Lung microvascular endothelial cell (primary cell): ENCODE measurements around the gene IL2RG. TPM values are rescaled to one million over a fixed set of nuclear protein-coding genes. Genes with fewer than 3 reads are reported as not detected.

Experiments
- DNase-seq, 2 donors: peaks; one replicate each; pipeline versions ENCODE4 v3.0.0 to v3.0.0-alpha.2; 2010; ENCODE audit warnings: low read depth in 2 of 2
- total RNA-seq: library from RNA; depleted of rRNA; stranded (reverse); fragments of >200 nt; gene quantifications from 2 replicates; pipeline ENCODE4 v1.2.1, GENCODE V29; 2014

The IL2RG gene
- total RNA-seq, 1 donor from 2014 or later = not detected

DNA sequence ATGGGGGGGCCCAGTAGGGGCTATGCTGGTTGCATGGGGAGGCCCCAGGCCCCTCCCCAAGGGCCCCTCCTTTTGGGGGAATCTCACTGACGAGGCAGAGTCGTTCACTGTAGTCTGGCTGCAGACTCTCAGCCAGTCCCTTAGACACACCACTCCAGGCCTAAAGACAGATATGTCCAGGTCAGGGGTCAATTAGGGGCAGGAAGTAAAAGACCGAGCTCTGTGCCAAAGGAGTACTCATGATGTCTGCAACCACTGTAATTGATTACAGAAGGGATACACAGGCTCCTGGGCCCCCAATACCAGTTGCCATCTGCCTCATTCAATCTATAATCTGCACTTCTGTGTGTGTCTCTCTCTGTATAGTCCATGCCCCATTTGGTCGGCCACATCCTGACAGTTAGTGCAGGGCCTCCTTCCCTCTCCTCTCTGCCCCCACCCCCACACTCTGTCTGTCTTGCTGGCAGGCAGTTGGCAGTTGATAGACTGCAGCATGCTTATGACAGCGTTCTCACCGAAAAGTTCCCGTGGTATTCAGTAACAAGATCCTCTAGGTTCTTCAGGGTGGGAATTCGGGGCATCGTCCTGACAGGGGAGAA, 3.5 kb downstream of the IL2RG start:
- DNase-seq = no peak

DNA sequence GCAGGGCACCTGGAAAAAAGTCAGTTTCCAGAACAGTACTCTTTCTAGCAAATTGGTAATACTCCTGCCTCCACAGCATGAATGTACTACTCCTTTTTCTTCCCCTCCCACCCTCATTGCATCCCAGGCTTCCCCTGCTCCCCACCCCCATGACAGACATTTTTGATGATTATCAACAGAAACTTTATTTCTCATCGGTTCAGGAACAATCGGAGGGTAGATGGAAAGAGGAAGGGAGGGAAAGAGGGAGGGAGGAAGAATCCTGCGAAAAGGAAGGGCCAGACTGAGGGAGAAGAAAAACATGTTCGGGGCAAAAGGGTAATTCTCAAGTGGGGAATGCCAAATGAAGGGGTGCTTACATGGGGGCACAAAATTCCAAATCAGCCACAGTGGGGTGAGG, 4.1 kb downstream of the IL2RG start:
- DNase-seq = no peak

DNA sequence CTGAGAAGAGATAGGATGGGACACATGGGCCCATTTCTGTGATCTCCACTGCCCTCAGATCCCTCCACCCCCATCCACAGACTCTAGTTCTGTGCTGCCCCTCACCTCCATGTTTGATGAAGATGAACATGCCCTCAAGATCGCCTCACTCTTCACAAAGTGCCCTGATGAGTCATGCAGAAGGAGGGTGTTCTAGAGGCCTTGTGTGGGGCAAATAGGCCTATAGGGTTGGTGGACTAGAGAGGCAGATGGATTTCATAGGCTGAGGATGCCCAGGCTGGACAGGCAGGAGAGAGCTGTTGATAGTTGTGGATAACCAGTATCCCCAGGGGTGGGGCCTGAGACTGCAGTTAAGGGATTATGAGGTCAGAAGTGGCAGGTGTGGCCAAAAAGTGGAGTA, 5.0 kb downstream of the IL2RG start, which contains the start of gene CXorf65:
Gene CXorf65, minus strand, starts transcription at position 314 of the 400 bp plus-strand sequence. Its CDS starts 184 bp downstream, at position 130.
- no peak for DNase-seq

DNA sequence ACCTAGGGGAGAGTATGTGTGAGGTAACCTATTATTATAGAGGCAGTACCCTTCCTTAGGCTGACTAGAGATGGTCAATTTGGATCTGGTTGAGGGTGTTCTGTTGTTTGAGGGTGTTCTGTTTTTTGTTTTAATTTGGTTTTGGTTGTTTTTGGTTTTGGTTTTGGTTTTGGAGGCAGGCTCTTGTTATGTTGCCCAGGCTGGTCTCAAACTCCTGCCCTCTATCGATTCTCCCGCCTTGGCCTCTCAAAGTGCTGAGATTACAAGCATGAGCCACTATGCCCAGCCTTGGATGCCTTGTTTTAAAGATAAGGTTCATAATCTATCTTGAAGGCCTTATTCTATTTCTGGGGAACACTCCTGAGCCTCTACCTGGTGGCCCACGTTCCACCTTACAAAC, 5.7 kb downstream of the IL2RG start:
- no peak for DNase-seq

DNA sequence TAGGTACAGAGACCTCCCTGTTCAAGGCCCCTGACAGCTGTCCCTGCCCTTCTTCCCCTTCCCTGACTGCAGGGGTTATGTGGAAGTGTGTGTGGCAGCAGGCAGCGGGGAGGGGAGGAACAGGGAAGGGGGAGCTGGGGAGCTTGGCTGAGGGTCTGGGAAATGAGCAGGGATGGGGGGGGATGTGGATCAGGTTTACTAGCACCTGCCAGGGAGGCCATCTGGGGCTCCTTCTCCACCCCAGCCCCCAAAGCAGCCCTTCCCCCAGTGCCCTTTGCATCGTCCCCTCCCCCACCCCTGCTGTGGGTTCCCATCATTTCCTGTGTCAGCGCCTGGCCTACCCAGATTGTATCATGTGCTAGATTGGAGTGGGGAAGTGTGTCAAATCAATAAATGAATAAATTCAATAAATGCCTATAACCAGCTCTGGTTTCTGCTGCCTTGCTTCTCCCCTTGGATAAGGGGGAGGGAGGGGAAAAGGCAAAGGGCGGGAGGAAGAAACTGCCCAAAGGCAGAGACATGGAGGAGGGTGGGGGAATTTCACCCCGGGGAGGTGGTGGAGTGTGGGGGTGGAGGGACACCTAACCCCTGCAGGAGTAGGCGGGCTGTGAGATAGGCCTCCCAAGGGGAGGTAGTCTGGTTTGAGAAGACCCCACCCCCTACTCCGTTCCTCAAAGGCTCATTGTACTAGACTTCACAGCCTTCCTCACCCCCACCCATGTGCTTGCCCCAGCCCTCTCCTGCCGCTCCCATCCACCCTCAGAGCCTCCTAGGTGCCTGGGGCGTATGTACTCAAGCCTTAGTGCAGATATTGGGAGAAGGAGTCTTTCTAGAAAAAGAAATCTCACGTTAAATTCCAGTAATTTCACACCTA, 8.0 kb downstream of the IL2RG start:
- peak in 1 of 2 donors; percentile 11 for DNase-seq

DNA sequence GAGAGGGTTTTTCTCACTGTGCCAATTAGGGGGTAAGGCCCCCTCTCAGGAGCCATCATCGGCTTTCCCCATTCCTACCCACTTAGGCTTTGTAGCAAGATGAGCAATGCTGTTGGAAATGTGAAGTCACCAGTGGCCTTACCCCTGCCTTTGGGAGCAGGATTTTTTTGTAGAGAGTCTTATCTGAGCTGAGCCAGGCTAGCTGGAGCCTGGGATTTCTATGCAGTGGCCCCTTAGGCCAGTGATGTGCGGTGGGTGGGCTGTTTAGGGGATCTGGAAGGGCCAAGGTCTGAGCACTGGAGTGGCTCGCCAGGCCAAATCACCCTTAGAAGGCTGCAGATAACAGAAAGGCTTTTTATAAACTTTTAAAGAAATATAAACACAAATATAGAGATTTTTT, 9.1 kb downstream of the IL2RG start:
- no peak for DNase-seq

DNA sequence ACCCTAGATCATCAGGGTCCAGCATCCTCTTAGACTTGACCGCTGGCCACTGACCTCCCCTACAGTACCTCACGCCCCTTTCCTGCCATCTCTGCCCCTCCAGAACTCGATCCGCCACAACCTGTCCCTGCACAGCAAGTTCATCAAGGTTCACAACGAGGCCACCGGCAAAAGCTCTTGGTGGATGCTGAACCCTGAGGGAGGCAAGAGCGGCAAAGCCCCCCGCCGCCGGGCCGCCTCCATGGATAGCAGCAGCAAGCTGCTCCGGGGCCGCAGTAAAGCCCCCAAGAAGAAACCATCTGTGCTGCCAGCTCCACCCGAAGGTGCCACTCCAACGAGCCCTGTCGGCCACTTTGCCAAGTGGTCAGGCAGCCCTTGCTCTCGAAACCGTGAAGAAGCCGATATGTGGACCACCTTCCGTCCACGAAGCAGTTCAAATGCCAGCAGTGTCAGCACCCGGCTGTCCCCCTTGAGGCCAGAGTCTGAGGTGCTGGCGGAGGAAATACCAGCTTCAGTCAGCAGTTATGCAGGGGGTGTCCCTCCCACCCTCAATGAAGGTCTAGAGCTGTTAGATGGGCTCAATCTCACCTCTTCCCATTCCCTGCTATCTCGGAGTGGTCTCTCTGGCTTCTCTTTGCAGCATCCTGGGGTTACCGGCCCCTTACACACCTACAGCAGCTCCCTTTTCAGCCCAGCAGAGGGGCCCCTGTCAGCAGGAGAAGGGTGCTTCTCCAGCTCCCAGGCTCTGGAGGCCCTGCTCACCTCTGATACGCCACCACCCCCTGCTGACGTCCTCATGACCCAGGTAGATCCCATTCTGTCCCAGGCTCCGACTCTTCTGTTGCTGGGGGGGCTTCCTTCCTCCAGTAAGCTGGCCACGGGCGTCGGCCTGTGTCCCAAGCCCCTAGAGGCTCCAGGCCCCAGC, 10.5 kb downstream of the IL2RG start:
- no peak for DNase-seq

DNA sequence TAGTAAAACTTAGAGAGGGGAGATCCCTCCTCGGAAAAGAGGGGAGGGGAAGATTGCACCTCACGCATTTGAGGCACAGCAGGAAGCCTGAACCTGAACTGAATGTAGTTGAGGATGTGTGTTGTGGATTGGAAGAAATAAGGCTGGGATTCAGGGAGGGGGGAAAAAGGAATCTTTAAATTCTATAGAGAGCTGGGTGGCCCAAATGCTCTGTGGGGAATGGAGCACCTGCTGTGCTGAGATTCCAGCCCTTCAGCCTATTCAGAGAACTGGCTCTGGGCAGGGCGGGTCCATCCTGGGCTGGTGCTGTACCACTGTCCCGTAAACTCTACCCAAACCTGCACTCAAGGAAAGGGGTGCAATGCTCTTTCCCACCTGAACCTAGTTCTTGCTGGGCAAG, 11.6 kb downstream of the IL2RG start:
- no peak for DNase-seq

DNA sequence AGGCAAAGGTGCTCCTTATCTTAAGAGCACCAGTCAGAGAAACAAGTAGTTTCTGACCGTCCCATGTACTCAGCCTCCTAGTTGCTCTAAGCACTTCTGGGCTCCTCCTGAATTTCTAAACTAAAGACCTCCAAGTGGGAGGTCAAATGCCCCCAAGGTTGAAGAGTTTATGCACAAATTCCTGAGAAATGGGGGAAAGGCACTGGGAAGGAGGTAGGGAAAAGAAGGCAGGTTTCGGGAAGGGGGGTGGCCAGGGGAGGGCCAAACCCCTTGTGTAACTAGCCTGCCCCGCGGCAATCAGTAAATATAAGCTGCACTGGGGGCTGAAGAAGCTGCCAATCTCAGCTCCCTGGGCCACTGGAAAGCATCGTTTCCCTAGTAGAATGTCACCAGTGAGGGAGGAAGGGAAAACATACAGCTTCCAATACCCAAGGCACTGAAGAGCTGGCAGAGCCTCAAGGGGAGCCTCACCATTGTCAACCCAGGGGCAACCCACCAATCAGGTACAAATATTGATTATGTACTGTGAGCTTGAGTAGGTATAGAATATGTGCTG, 12.3 kb downstream of the IL2RG start:
- no peak for DNase-seq

DNA sequence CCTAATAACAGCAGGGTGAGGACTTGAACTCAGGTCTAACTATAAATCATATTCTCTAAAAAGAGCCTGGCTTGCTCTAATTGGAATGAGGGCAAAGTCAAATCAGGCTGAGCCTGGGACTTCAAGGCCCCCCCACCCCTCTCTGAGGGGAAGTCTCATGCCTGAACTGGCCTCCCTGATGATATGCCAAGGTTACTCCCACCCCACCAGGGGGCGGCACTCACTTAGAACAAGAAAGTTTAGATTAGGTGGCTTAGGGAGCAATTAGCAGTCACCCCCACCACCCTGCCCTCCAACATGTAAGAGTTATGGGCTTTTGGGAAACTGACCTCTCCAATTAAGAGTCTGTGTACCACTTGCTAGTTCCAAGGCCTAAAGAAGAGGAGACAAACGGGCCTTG, 13.1 kb downstream of the IL2RG start:
- peak; percentile 66 to 73 for DNase-seq

DNA sequence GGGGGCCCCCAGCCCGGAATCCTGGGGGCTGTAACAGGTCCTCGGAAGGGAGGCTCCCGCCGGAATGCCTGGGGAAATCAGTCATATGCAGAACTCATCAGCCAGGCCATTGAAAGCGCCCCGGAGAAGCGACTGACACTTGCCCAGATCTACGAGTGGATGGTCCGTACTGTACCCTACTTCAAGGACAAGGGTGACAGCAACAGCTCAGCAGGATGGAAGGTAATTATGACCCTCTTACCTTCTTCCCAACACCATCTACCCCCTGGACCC, 14.7 kb downstream of the IL2RG start:
- DNase-seq = no peak

DNA sequence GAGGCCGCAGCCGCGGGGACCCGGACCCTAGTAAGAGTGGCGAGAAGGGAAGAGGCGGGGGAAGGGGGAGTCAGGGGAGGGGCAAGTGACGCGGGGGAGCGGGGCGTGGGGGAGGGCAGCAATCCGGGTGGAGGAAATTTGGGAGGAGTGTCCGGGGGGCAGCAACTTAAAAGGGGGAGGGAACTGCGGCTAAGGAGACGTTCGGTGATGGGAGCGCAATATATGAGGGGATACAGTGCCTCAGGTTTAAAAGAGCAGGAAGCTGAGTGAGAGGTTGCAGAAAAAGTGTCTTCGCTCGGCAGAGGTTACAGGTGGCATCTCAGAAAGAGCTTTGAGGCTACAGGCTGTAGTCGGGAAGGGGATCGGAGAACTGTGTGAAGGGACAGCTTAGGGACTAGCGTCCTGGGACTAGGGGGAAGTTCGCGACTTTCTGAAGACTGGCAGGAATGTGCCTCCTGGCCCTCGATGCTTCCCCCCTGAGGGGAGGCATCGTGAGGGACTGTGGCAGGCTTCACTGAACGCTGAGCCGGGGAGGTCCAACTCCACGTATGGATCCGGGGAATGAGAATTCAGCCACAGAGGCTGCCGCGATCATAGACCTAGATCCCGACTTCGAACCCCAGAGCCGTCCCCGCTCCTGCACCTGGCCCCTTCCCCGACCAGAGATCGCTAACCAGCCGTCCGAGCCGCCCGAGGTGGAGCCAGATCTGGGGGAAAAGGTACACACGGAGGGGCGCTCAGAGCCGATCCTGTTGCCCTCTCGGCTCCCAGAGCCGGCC, 15.2 kb downstream of the IL2RG start:
- peak in 1 of 2 donors; percentile 17 for DNase-seq

DNA sequence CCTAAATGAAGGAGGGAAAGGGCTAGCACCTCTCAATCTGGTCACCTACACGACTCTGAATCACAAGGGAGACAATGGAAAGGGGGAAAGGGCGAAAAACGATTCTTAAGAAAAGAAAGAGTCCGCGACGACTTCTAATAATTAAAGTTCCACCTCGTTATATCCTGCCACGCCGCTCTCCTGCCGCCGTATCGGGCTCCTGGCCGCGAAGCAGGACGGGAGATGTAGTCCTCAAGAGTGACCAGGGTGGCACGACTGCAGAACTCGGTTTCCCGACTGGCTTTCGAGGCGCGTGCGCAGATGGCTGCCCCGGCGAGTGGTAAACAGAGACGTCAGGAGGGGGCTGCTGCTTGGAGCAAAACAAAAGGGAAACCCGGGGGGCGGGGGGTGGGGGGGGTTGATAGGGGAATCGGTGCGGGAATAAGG, 15.8 kb downstream of the IL2RG start, which contains the start of gene FOXO4:
Gene FOXO4, plus strand, starts transcription at position 297 of the 426 bp plus-strand sequence. CDS start 678 bp downstream, outside the sequence.
- peak; percentile 89 to 92 for DNase-seq

DNA sequence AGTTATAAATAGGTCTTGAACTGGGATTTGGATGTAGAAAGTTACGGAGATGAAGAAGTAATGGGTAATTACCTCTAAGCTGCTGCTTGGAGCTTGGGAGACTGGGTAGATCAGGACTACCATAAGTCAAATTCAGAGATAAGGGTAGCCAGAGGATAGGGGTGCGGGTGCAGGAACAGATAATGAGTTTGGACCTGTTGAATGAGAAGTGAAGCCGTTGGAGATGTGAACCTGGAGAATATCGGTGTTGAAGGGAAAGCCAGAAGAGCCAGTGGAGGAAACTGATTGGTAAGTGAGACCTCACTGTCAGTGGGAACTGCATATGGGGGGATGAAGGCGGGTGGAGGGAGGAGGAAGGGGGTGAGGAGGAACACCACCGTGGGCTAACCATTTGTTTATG, 16.3 kb downstream of the IL2RG start:
- no peak for DNase-seq

DNA sequence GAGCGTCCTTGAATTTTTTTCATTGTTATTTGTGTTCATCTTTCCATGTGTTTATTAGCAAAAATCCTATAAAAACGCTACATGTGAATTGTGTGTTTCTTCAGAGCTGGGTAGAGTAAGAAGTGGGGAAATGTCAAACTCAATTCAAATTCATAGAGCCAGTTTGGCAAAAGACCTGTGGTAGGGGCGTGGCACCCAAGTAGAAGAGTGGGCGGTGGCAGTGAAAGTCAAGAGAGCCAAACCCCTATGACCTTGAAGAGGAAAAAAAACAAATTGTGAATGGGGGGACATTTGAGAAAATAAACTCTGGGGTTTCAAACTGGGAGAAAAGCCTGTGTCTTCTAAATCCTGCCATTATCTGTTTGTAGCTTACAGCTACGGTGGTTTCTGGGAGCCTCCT, 20.1 kb downstream of the IL2RG start:
- no peak for DNase-seq

DNA sequence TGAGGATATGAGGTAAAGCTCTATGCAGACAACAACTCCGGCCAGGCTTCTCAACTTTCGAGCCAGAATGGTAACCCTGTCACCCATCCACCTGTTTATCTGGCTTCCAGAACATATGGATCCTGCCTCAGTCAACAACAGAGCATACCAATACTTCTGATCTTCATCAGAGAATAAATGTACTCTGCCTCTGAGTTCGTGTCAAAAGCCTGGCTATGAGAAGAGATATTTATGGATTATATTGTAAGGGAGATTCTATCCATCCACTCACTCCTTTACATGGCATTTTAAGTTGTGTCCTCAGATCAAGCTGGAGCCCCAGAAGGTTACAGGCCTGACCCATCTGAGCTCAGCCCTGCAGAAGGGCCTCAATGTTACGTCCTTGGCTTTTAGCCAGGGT, 25.5 kb downstream of the IL2RG start:
- DNase-seq = no peak

DNA sequence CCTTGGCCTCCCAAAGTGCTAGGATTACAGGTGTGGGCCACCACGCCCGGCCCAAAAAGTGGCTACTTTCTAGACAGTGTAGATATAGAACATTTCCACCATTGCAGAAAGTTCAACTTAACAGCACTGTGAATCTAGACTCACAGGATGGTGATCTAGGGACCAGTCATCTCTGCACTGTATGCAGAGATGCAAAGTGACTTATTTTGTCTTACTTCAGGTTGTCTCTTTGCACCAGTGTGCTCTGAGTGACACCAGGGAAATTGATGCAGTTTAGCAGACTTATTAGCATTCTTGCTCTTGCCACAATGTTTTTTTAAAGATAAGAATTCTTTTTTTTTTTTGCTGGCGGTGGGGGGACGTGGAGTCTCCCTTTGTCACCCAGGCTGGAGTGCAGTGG, 28.6 kb downstream of the IL2RG start:
- no peak for DNase-seq

DNA sequence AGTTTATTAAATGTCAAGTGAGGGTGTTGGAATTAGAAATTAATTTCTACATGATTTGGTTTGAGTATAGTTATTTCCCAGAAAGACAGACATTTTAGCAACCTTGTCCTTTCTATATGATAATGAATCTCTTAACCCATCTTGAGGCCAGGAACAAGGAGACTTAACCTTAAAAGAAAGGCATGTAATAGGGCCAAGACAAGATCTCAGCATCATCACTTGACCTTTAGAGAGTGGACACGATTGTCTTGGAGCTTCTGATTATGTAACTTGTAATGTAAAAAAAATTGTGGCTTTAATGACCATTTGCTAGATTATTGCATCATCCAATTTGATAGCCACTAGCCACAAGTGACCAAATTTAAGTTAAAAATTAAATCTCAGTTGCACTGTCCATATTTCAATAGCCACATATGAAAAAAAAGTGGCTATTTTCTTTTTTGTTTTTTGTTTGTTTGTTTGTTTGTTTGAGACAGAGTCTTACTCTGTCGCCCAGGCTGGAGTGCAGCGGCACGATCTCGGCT, 29.2 kb downstream of the IL2RG start:
- DNase-seq = no peak

DNA sequence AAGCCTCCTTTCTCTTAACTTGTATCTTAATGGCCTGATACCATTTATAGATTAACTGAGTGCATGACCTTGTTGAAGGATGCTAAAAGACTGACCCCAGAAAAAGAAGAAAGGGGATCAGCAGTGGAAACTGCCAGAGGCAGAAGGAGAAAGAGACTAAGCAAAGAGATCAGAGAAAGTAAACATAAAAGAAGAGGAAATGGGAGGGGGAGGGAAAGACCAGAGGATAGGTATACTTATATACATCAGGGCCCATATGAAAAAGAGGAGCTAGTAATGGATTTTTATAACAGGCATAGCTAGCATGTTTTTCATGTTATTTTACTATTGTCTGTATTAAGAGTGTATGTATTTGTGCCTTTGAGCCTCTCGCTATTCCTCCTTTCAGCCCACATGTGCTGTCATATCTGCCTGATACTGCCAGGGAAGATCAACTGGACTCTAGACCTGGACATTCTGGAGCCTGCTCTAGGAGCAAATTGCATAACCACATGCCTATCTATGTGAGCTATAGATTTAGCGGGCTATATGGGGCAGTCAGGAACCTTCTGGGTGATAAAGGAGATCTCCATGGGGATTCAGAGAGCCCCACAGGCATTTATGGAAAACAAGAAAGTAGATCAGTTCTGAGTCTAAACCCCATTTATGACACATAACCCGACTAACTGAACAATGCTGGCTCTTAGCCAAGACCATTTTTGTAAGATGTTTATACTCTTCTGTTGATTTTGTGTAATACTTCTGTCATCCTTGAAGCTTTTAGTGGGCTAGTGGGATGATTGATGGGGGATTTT, 29.9 kb downstream of the IL2RG start:
- peak in 1 of 2 donors; percentile 82 for DNase-seq

DNA sequence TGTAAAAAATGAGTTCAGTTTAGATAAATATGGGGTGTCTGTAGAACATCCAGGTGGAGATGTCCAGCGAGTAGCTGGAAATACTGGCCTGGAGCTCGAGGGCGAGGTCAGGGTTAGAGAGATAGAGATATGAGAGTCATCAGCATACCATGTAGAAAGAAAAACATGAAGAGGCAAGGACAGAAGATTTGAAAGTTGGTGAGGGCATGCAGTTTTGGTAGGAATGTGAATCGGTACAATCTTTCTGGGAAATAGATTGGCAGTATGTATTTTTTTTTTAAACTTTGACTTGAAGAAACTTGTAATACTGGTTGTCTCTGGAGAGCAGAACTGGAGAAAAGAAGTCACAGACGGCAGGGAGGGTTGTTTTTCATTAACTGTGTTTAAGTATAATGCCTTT, 40.8 kb downstream of the IL2RG start:
- DNase-seq = no peak
